NCI-H345 treated with DMSO at 0.1 percent for 48 hours (cell line): ENCODE results near the gene RTP5.
"Not testable (repeated sequence)": the region's sequence is repeated elsewhere in the genome, so short reads cannot be mapped to it uniquely, and the experiment has no call there.

Source experiments
- DNase-seq: peaks from one replicate; lab custom pipeline; 2025; ENCODE audit not compliant: unreplicated experiment; lab: John Stamatoyannopoulos, UW

RTP5 gene

DNA sequence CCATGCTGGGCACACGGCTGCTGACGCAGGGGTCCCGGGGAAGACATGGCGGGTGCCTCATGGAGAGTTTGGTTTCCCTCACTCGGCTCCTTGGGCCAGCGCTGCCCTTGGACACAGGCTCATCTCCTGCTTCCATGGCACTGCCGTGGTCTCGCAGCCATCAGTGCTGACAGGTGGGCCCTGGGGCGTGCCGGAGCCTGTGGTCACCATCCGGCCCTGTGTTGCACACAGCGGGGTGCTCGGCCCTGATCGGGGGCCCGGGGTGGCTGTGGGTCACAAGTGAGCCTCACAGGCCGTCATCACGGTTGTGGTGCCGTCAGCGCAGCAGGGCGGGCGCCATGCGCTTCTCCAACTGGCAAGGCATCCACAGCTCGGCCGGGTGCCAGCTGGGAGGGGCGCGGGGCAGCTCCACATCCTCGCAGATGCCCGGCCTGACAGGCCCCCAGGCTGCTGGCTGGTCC lies 582 bp downstream of the RTP5 start:
- DNase-seq = no peak

DNA sequence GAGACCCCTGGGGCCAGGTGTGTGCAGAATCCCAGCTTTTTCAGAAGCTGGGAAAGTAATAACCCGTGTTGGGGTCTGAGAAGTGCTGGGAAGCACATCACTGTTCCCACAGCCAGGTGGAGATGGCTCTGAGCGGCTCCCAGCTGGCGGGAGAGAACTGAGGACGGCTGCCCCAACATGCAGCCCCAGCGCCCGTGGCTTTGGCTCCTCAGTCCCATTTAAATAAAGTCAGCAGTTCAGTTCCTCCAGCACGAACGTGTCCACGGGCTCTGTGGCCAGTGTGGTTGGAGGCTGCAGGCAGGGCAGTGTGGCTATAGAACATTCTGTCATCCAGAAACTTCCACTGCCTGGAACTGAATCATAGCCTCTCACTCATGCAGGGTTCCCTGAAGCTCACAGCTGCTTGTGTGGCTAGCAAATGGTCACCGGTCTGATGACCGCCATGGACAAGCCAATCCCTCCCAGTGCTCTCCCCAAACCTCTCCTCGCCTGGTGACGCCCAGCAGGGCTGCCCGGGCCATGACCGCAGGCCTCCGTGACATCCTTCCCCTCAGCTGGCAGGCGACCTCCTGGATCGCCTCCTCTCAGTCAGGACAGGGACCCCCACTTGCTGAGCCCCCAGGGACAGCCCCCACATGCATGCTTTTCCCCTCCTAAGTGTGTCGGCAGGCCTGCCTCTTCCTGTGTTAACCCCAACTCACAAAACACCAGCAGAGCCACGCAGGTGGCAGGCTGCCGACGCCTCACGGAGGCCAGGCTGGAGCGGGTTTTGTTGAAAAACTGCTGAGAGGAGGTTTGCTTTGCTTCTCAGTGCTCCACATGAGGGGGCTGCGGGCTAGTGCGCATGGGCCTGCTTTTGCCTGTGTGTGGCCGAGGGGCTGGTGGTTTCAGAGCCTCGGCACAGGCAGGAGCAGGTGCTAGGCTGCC lies 1.3 kb downstream of the RTP5 start:
- DNase-seq = no peak

- DNase-seq = no peak
Observed at GRCh38 chr2:241871538-241872312, 2.2 kb downstream of the RTP5 start.

DNA sequence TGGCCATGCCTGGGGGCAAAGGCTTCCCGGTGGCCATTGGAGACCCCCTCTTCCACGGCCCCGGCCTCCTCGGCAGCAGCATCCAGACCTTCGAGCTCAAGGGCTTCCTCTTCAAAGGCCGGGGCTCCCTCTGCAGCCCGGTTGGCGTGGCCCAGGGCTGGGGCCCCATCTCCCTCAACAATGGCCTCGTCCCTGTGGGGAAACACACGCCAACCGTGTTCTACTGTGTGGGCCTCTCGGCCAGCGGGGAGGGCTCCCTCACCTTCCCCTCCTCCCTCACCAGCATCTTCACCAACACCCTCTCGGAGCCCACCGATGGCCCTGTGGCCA lies 2.7 kb downstream of the RTP5 start:
- DNase-seq = no peak

- DNase-seq = no peak
Observed at GRCh38 chr2:241873081-241873802, 3.7 kb downstream of the RTP5 start.

GRCh38 chr2:241873803-241874110 lies 4.2 kb downstream of the RTP5 start:
- DNase-seq = no peak

- DNase-seq = no peak
Observed at GRCh38 chr2:241874277-241874925, 4.9 kb downstream of the RTP5 start.

DNA sequence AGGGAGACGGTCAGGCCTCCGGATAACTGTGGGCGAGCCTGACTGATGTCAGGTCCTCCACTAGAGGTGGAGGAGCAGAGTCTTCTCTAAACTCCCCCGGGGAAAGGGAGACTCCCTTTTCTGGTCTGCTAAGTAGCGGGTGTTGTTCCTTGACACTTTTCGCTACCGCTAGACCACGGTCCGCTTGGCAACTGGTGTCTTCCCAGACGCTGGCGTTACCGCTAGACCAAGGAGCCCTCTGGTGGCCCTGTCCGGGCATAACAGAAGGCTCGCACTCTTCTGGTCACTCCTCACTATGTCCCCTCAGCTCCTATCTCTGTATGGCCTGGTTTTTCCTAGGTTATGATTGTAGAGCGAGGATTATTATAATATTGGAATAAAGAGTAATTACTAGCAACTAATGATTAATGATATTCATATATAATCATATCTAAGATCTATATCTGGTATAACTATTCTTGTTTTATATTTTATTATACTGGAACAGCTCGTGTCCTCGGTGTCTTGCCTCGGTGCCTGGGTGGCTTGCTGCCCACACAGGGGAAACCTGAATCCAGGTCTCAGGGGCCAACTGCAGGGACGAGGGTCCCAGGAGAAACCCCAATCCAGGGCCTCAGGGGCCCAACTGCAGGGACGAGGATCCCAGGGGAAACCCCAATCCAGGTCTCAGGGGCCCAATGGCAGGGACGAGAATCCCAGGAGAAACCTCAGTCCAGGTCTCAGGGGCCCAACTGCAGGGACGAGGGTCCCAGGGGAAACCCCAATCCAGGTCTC lies 6.4 kb downstream of the RTP5 start:
- not testable (repeated sequence) for DNase-seq

DNA sequence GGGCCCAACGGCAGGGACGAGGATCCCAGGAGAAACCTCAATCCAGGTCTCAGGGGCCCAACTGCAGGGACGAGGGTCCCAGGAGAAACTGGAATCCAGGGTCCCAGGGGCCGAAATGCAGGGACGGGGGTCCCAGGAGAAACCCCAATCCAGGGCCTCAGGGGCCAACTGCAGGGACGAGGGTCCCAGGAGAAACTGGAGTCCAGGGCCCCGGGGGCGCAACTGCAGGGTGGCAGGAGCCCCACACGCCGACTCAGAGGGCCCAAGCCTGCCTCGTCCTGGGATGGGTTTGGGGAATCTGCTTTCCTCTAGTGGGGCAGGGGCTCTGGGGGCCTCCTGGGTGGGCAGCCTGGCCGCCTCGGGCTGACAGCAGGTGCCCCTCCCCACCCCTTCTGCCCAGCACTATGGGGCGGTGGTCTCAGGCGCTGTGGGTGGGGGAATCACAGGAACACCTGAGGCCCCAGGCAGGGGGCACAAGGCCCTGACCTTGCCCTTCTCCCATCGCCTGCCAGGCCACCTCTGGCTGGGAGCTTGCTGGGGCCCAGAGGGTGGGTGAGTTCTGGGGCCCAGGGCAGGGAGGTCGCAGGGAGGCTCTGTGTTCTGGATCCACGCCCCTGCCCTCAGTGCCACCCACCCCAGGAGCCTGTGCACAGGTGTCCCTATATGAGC lies 7.1 kb downstream of the RTP5 start:
- DNase-seq = no peak

DNA sequence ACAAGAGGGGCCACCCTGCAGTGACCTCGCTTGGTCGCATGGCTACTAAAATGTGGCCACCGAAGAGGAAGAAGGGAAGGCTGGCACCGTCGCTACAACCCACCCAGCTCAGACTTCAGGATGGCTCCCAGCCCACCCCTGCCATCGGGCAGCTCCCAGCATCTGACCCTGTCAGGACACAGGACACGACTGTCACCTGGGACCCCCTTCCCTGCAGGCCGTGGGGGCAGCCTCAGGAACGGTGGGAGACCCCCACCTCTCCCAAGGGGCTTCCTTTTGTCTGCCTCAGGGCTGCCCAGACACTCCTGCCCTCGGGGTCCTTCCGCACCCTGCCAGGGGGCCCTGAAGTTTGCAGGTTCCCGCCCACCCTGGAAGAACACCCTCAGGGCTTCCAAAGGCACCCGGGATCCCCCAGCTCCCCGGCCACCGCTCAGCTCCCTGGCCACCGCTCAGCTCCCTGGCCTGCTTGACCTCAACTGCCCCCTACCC lies 7.7 kb downstream of the RTP5 start:
- no peak for DNase-seq

DNA sequence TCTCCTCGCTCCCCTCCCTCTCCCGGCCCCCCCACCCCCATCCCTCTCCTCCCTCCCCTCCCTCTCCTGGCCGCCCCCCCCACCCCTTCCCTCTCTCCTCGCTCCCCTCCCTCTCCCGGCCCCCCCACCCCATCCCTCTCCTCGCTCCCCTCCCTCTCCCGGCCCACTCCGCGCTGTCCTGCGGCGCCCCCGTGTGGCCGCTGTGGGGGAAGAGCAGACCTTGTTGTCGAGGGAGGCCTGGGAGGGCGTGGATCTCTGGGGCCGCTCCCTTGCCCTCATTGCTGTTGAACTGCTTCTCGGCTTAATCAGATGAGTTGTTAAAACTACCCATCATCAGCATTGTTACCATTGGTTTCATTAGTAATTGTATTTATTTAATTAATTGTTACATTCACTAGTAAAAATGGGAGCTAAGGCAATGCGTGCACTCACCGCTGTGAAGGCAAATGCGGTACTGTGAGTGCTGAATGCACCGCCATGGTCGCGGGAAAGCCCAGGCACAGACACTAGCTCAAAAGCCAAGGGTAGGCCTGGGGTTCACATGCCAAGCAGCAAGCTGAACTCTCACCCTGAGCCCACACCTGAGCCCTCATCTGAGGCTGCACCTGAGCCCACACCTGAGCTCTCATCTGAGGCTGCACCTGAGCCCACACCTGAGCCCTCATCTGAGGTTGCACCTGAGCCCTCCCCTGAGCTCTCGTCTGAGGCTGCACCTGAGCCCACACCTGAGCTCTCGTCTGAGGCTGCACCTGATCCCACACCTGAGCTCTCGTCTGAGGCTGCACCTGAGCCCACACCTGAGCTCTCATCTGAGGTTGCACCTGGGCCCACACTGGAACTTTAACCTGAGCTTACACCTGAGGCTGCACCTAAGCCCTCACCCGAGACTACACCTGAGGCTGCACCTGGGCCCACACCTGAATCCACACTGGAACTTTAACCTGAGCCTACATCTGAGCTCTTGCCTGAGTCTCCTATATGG lies 8.8 kb downstream of the RTP5 start:
- DNase-seq = peak; percentile 31

DNA sequence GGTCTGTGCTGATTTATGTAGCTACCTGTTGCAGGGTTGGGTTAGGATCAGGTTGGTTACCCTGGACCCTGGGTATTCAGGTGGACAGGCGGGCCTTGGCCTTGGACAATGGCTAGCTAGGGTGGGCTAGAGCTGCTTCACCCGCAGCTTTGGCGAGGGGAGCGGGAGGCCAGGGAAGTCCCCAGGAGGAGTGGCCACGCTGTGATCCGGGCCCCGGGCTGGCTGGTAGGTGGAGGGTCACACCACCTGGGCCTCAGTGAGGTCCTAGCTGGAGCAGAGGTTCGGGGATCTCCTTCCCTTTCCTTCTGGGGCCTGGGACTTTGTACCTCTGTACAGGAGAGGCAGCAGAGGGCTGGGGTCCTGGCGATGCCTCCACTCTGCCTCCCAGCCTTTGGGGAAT lies 9.8 kb downstream of the RTP5 start:
- no peak for DNase-seq

DNA sequence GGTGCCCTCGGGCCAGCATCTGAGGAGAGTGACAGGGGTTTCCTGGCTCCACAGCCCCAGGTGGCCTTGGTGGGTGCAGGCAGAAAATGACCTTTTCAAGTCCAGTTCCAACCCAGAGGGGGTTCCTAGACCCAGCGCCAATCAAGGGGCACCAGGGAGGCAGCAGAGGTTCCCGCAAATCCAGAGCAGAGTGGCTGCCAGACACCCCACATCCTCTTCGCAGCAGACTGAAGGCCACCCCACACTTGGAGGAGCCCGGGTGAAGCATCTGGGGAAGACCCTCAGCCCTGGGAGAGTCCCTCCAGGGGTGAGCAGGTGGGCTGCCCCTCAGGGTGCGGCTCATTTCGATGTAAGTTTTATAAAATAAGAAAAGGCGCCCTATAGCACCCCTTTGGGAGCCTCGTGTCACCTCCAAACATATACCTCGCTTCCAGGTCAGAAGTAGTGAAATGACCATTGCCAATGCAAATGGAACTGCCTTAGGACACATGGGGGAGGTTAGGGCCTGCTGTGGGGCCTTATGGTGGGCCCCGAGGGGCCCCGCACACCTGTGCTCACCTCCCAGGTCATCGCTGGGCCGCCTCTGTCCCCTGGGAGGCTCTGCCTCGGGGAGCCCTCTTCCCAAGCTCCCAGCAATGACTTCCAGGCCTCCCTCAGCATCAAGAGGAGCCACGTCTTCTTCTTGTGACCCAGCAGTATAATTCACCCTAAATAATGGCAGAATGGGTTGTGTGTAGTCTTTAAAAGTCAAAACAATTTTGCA lies 11.0 kb downstream of the RTP5 start:
- no peak for DNase-seq

- DNase-seq = no peak
Observed at GRCh38 chr2:241882091-241882625, 12.6 kb downstream of the RTP5 start.

- no peak for DNase-seq
Observed at GRCh38 chr2:241884951-241885290, 15.4 kb downstream of the RTP5 start.

GRCh38 chr2:241885291-241885945 lies 15.9 kb downstream of the RTP5 start:
- peak; percentile 74 for DNase-seq

DNA sequence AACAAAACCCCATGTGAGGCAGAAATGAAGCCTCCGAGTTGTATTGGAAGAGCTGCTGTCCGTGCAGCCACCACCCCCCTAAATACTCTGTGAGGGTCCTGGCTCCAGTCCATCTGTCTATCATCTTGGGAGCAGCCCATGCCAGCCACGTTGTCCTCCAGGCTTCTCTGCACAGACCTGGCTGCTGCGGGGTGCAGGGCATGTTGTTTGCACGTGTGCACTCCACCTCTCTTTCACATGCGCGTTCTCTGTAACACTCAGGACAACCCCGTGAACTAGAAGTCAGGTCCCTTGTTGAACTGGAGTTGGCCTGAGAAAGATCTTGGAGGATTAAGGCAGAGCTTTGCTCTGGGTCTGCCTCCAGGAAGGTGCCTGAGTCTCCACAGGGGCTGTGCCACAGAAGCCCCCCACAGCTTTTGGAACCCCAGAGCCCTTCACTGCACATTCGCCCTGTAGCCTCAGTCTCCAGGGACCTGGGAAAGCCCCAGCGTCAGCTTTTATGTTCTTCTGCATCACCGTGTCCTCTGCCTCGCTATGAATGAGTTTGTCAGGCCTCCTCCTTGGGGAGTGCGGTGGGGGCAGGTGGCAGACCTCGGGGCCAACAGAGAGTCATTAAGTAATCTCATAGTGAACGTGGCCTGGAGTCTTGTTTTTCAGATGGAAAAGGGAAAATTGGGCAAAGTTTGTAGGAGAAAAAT lies 16.6 kb downstream of the RTP5 start:
- peak; percentile 55 for DNase-seq
